Dermis blood vessel endothelial cell (primary cell): ENCODE data around the gene SH3GL2. TPM values are rescaled to one million over a fixed set of nuclear protein-coding genes. Genes with fewer than 3 reads are reported as not detected.
A peak's percentile ranks its signal among the peaks of the same experiment; 100 is the strongest.
"Not testable (repeated sequence)": the region's sequence is repeated elsewhere in the genome, so short reads cannot be mapped to it uniquely, and the experiment has no call there.

Experiments
- DNase-seq: peaks from one replicate; pipeline ENCODE4 v3.0.0; 2010
- total RNA-seq: library from RNA; depleted of rRNA; stranded (reverse); fragments of >200 nt; gene quantifications from 2 replicates; pipeline ENCODE4 v1.2.3, GENCODE V29; 2014

SH3GL2 gene
- total RNA-seq, 1 donor from 2014 or later = 0.17 TPM

DNA sequence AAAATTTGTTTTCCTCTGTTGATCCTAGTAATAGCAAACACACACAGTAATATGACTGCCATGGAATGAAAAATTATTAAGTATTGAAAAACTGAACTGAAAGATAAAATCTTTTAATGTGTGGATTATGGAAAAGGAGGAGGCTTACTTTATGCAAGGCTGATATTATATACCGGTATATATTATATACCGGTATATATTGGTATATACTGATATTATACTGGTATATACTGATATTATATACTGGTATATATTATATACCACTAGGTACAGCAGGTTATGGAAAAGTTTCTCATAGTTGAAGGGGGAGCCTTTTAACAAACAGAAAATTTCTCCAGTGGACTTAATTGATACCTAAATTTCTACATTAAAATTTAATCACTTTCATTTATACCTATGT lies 181.4 kb downstream of the SH3GL2 start:
- DNase-seq = no peak

DNA sequence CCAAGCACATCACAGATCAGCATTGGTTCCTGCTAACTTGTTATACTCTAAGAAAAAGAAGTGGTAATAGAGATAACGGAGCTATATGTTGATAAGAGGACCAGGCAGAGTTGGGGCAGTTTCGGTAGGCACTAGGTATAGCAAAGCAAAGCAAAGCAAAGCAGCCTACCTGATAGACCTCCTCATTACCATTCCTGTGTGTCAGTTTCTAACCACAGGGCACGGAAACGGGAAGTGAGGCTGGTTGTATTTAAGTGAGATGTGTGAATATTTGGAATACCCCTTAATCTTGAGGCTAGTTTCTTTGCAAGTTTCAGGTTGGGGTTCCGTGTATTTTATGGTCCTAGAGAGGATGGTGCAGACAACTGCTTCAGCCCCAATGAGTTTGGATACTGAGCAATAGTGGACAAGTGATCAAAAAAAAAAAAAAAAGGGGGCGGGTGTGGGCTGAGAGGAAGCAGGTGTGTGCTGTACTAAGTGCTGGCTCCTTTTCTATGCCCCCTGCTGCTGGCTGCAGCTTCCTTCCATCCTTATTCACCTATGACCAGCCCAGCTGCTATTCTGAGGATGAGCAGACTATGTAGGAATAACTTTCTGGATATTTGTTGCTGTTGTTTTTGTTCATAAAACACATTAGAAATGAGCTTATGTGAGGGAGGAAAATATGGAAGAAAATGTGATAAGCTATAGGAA lies 183.3 kb downstream of the SH3GL2 start:
- no peak for DNase-seq

DNA sequence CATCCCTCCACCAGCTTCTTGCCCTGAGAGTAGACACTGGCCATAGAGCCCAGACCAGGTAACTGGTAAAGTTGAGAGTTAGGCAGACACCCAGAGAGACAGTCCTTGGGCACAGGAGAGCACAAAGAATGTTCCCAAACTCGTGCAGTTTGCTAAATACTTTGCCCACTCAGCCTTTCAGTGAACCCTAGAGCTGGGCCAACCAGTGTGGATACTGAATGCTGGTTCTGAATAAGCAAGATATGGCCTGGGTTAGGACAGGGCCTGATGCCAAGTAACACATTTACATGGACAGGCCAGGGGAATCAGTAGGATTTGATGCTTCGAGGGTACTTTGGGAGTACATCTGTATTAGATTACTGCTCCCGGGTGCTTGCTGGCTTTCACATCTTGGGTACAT lies 185.4 kb downstream of the SH3GL2 start:
- no peak for DNase-seq

DNA sequence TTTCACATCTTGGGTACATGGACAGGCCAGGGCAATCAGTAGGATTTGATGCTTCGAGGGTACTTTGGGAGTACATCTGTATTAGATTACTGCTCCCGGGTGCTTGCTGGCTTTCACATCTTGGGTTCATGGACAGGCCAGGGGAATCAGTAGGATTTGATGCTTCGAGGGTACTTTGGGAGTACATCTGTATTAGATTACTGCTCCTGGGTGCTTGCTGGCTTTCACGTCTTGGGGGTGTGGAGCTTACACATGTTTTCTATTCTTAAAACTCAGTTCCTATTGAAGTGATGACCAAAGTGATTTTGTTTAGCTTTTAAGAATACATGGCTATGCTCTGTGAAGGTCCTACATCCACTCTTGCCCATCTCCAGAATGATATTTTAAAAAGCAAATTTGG lies 186.3 kb downstream of the SH3GL2 start:
- DNase-seq = not testable (repeated sequence)

DNA sequence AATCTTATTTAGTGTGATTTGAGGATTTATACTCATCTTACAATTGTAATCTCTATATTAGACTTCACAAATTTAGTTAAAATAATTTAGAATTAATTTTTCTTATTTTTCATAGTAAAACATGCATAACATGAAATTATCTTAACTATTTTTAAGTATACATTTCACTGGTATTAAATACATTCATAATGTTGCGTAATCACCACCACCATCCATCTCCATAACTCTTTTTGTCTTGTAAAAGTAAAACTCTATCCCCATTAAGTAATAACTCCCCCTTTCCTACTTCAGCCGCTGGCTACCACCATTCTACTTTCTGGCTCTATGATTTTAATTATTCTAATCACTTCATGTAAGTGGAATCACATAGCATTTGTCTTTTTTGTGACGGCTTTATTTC lies 193.4 kb downstream of the SH3GL2 start:
- DNase-seq = no peak

DNA sequence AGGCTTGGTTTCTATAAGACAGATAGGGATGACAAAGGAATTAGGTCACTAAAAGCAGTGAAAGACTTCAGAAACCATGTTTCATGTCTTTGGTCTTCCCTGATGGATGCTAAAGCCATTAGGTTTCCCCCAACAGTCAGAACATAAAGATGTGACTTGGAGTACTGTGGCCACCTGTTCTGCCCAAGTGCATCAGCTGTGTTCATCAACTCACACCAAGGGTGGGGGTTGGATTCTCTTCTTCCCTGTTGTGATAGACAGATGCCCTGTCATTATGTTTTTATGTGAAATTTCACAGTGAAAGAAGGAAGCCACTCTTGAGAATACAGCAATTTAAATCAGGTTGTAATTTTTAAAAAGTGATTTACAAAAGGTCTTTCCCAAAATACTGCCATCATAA lies 196.8 kb downstream of the SH3GL2 start:
- no peak for DNase-seq

DNA sequence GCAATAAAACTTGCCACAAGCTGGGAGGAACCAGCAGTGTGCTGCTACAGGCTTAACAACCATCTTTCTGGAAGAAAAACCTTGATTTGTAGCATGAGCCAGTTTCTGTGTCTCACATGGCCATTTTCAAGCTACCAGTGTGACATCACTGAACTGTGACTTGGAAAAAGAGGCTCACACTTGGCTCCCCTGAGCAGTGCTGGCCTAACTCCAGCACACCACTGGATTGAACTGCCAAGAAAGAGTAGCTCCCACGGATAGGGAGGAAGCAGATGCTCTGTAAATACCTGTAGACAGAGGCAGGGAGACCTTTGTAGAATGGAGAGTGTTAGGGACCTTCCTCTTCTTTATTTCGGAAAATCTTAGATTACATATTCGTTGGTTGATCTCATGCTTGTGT lies 197.9 kb downstream of the SH3GL2 start:
- DNase-seq = no peak

DNA sequence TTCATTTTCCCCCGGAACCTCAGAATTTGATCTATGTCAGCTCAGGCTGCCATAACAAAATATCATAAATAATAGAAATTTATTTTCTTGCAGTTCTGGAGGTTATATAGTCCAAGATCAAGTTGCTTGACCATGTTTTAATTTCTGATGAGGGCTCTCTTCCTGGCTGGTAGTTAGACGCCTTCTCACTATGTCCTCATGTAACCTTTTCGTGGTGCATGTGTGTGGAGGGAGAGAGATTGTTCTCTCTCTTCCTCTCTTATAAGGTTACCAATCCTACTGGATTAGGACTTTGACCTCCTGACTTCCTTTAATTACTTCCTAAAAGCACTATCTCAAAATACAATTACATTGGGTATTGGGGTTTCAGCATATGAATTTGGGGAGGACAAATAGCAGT lies 198.6 kb downstream of the SH3GL2 start:
- DNase-seq = no peak

DNA sequence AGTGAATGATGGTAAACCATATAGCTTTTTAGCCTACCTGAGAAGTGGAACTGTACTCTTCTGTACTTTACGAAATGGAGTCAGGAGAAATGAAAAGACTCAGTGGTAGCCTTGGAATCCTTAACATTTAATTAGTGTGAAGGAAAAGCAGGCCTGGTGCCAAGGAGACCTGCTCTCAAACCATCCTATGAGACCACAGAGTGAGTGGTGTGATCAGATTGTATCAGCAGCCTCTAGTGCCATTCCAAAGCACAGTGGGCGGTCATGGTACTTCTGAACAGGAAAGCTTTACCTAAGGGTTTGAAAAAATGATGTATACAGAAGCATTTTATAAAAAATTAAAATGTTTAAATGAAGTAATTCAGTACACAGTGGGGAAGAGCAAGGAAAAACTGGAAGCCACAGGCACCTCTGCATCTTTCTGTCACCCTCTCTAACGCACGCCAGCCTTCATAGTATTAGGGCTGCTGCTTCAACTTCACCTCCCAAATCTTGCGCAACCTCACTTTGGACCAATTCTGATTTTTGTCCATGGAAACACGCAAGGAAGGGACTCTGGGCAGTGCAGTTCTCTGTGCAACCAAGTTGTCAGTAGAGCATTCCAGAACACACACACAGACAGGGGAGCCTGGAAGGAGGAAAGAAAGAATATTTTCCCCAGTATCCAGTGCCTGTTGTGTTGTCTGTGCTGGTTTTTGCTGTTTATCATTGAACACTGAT lies 203.7 kb downstream of the SH3GL2 start:
- no peak for DNase-seq

DNA sequence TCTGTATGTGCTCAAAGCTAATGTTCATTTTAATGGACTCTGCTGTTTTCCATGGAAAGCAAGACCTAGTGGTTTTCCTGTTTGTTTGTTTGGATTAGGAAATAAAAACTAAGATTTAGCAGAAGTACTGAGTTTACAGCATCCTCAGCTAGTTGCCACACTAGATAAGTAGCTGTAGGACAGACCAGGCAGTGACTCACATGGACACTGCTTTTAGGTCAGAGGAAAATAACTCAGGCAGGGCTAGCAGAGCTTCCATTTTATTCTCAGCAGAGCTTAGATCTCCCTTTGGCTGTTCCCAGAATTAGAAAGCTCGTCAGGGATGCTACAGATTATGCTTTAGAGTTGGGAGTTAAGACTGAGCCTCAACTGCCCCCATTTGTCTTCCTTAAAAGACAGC lies 204.4 kb downstream of the SH3GL2 start:
- DNase-seq = no peak

DNA sequence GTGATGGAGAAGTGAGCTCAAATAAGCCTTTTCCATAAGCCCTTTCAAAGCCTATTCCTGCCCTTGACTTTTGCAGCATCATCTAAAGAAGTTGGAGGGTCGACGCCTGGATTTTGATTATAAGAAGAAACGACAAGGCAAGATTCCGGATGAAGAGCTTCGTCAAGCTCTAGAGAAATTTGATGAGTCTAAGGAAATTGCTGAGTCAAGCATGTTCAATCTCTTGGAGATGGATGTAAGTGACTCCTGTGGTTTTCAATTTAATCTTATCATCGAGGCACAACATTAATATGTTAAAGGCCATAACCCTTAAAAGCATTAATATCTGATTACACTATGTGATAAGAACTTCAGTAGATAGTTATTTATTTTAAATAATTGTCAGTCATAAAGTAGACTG lies 210.4 kb downstream of the SH3GL2 start:
- DNase-seq = no peak

DNA sequence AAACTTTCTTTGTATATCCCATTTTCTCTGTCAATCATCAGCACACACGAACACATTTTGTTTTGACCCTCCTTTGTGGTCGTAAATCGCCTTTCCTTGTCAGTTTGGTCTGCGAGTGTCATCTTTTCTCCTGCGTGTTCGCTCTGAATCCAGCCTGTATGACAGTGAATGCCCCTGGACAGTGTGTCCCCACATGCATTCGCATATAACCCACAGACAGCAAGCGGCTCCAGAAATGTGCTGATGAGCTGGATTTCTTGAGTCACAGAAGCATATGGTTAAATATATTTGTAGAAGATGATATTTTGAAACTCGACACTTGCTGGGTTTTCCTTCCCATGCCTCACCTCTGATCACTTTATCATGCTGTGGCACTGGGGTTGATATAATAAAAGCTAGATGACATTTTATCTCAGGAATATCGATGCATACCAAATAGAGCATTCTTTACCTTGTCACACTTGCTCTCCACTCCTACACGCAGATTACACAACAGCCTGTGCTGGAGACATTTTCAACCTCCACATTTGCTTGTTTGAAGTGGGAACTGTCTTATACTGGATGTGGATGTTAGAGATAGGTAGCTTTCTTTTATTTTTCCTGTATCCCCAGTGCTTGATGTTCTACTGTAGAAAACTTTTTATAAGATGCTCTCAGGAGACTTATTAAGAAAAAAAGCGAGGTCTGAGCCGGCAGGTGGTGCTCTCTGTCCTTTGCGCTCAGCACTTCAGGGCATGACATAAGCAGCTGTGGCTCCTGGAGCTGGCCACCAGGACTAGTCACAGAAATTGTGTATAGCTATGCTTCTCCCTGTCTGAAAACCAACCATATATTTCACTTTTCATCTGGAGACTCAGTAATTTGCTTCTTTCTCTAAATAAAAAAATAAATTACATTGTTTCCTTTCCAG lies 215.1 kb downstream of the SH3GL2 start:
- DNase-seq = peak; percentile 28

DNA sequence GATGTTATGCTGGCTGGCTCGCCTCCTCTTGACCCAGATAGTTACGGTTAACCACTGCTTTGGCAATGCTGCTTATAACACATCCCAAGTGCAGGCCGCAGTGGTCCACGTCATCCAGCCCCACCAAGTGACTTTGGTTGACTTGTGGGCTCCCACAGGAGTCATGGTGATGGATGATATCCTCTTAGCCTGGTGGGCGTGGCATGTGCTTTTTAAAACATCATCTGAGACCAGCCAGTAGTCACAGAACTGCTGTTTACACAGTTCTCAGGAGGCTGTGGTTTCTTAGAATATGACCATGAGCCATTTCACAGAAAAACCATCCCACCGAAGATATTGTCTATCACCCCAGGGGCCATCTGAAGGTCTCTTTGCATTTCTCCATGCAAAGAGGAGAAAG lies 216.9 kb downstream of the SH3GL2 start:
- no peak for DNase-seq

DNA sequence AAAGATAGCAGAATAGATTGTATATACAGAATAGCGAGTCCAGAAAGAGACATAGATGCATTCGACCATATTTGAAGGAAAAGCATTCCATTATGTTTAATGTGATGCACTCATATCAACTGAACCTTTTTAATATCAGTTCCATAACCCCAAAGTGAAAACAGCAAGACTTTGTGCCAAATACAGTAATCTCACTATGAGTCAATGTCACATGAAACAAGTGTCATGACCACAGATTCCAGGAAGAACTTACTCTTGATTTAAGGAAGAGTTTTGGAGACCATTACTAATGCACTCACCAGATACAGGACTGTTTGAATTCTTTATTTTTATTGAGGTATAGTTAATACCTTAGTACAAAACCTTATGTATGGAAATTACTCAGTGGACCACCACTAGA lies 220.5 kb downstream of the SH3GL2 start:
- no peak for DNase-seq

DNA sequence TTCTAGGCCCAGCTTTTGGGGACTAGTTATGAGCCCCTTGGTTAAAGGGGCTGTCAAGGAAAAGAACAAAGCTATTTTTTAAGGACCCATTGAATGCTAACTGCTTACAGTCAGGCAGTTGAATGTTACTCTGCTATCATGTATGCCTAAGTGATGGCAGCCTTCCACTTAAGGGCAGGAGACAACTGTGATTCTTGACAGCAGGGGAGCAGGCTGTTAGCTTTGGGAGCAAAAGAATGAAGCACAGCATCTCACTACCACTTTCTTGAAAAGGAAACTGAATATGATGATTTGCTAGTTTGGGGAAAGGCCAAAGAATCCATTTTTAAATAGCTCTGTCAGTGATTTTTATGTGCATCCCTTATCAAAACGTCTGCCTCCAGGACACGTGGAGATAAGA lies 221.6 kb downstream of the SH3GL2 start:
- no peak for DNase-seq

DNA sequence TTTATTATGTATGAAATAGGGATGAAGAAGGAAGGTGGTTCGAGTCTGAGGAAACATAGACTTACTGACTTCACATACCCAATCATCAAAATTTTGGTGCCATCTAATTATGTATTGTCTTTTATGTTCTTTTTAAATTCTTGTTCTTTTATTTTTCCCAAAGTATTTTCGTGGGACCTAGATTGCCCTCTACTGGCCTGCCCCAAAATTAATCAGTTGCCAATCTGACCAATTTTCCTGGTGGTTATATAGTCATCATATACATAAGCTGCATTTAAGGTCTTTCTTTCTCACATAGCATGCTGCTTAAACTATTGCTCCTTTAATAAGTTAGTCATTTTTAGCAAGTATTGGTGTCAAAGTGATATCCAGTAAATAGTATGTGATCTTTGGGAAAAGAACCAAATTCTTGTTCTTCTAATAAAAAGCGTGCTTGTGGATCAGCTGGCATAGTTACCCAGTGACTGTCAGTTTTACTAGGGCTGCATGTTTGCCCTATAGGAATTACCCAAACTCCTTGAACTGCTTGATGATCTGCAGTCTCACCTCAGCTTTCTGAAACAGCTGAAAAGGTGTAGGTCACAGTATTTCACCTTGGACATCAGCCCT lies 223.5 kb downstream of the SH3GL2 start:
- DNase-seq = peak; percentile 41

DNA sequence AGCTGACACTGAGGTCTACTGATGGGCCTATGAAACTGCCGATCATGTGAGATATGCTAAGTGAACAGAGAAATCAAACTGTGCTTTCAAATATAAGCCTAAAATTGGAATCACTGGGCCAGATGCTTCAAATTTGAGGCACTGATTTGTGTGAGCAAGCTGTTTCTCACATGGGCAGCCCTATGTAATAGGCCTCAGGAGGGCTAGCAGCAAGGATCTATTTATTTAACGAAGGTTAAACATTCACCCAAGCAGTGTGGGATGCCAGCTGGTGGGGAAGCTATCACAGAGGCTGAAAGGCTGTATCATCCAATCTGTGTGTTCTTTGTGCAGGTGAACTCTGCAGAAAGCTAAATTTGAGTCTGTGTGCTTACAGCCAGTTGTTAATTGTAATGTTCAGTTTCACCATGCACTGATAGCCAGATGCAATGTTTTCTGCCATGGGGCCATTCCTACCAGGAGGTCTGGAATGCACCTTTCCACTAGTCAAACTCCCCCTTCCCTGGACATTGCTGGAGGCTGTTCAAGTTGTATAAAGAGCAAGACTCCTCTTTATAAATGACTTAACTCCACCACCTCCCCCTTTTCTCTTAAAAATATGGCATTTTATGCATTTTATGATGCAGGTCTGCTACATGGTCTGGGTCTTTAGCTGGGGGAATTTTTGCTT lies 228.9 kb downstream of the SH3GL2 start:
- DNase-seq = no peak

DNA sequence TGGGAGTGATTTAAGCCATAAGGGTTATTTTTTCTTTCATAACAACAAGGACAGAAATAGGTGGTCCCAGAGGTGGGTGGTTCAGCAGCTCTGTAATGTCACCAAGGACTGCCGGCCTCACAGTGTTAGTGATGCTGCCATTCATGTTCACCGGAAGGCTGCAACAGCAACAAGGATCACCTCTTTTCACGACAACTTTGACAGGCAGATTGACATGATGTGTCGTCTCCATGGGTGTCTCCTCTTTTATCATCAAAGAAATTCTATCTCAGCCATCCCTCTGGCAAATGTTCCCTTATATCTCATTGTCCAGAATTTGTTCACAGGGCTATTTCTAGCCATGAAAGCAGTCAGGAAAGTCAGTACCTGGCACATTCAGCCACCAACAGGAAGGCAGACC lies 231.5 kb downstream of the SH3GL2 start:
- DNase-seq = no peak

DNA sequence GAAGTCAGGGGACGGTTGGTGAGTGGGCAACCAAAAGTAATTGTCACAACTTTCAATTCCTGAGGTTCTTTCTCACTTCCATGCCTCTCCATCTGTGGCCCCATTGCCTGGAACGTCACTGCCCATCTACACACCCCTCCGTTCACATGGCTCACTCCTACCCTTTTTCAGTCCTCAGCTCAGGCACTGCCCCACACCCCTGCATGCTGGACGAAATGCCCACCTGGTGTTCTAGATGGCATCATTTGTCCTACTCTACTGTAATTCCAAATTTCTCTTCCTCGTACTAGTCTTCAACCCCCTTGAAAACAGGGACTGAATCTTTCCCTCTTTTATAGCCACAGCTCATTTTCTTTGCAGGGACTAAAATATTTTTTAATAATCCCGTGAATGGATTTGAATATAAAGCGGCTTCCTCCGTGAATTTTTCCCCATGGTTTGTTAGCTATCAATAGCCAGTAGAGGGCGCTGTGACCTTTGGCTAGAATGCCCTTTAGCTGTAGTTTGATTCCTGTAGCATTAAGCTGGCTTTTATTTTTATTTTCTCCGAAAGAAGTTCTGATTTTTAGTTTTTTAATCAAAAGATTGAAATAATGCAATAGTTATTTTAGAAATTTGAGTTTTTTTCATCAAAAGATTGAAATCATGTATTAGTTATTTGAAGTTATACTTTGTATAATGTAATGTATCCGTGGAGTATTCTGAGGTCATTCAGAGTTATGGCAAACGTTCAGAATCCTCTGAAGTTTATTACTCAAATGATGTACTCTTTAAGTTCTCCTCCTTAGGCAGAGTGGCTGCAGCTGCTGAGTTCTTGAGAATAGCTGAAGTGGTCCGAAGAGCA lies 232.1 kb downstream of the SH3GL2 start:
- DNase-seq = peak; percentile 81

DNA sequence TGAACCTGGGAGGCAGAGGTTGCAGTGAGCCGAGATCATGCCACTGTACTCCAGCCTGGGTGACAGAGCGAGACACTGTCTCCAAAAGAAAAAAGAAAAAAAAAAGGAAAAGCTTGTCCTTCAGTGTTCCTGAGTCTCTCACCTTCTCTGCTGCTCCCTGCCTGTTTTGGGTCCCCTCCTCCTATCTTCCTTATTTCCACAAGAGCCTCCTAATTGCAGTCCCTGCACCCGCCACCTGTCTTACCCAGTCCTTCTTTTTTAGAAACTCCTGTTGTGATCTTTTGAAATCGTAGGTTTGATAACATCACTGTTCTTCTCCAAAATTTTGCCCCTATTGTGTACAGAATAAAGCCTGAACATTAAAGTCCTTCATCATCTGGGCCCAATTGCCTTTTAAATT lies 234.9 kb downstream of the SH3GL2 start:
- DNase-seq = no peak

DNA sequence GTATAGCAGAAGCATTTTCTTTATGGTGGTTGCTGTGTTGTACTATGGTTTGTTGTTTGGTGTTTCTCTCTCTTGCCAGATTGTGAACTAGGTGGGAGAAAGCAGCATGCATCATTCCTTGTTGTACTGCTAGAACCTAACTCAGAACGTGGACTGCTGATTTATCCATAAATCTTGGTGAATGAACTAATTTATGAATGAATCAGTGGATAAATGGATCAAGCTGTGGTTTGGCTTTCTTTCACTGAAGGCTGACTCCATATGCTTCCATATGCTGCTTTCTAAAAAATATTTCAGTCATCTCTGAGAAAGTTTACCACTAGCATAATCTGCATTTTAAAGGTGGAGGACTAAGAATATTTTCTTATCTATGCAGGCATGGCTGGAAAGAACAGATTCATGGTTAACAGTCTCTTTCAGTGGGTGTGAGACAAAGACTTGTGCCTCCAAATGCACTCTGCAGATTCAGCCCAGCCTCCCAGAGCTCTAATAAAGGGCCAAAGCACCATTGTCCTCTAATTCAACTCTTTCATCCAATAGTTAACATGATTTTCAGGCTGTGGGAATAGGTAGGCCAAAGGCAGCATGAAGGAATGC lies 237.7 kb downstream of the SH3GL2 start:
- no peak for DNase-seq
